Astrocyte of the hippocampus (primary cell): ENCODE measurements around the gene SLC38A3.
A peak's percentile ranks its signal among the peaks of the same experiment; 100 is the strongest.

Experiments used
- DNase-seq: peaks from one replicate; pipeline ENCODE4 v3.0.0; 2011; ENCODE audit warnings: low read depth, low spot score

The SLC38A3 gene

DNA sequence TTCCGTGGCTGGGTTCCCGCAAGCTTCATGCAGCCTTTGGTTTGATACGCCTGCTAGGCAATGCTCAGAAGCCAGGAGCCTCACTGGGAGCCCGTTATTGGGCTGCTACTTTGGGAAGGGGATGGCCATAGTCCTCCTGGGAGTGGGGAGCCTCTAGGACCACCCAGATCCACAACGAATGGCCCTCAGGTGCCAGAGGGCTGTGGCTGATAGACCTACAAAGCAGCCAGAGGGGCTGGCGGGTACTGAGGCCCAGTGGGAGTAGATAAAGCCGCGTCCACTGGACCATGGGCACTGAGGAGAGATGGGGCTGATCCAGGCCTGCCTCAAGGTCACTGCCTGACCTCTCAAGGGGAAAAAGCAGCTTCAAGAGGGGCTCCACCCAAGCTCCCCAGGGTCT lies 12.9 kb upstream of the SLC38A3 start:
- no peak for DNase-seq

GRCh38 chr3:50192689-50193141 lies 12.4 kb upstream of the SLC38A3 start:
- peak; percentile 78 for DNase-seq

DNA sequence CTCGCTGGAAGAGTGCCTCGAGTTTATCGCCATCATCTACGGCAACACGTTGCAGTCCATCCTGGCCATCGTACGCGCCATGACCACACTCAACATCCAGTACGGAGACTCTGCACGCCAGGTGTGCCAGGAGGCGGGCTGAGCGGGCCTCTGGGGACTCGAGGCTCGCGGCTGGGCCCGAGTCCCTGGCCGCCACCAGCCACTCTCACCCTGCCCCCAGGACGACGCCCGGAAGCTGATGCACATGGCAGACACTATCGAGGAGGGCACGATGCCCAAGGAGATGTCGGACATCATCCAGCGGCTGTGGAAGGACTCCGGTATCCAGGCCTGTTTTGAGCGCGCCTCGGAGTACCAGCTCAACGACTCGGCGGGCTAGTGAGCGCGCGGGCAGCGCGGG lies 11.8 kb upstream of the SLC38A3 start:
- DNase-seq, result no peak

DNA sequence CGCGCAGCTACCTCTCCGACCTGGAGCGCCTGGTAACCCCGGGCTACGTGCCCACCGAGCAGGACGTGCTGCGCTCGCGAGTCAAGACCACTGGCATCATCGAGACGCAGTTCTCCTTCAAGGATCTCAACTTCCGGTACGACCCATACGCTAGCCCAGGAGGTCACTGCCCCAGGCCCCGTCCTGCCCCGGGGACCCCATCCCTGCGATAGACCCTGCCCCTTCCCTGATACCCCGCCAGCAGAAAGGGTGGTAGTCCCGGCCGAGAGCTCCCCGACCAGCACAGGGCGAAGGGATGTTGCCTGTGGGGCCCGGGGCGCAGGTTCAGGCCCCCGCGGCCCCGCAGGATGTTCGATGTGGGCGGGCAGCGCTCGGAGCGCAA lies 11.3 kb upstream of the SLC38A3 start:
- no peak for DNase-seq

DNA sequence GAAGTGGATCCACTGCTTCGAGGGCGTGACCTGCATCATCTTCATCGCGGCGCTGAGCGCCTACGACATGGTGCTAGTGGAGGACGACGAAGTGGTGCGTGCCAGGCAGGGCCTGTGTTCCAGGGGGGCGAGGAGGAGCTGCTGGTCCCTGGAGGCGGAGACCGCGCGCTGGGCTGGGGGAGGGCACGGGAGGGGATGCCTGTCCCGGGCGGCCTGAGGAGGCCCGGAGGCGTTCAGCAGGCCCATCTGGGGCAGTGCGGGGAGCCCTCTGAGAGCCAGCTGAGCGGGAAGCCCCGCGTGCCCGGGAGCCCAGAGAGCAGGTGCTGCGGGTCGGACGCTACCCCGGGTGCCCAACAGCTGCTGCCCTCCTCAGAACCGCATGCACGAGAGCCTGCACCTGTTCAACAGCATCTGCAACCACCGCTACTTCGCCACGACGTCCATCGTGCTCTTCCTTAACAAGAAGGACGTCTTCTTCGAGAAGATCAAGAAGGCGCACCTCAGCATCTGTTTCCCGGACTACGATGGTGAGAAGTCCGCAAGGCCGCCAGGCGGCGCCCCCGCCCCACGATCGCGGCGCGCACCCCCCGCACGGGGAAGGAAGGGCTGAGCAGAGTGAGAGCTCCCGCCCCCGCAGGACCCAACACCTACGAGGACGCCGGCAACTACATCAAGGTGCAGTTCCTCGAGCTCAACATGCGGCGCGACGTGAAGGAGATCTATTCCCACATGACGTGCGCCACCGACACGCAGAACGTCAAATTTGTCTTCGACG lies 10.8 kb upstream of the SLC38A3 start:
- DNase-seq, result peak; percentile 80

DNA sequence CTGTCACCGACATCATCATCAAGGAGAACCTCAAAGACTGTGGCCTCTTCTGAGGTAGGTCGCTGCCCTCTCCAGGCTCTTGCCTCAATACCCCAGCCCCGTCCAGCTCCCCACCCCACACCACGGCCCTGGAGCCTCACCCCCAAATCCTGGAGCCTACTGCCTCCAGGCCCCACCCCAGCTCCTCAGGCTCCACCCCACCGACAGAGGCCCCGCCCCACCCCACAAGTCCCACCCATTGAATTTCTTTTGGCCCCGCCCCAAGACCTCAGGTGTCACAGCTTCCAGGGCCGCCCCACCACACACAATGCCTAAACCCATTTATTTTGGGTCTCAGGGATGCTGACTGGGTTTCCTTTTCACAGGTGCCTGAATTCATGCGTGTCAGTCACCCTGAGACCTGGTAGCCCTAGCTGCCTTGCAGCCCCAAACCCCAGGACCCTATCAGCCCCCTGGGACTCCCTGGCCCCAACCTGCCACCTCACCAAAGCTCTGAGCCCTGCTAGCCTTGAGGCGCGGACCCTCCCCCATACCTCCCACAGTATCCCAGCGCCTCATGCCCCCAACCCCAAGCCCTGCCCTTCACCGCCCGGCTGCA lies 10.1 kb upstream of the SLC38A3 start:
- DNase-seq, result no peak

DNA sequence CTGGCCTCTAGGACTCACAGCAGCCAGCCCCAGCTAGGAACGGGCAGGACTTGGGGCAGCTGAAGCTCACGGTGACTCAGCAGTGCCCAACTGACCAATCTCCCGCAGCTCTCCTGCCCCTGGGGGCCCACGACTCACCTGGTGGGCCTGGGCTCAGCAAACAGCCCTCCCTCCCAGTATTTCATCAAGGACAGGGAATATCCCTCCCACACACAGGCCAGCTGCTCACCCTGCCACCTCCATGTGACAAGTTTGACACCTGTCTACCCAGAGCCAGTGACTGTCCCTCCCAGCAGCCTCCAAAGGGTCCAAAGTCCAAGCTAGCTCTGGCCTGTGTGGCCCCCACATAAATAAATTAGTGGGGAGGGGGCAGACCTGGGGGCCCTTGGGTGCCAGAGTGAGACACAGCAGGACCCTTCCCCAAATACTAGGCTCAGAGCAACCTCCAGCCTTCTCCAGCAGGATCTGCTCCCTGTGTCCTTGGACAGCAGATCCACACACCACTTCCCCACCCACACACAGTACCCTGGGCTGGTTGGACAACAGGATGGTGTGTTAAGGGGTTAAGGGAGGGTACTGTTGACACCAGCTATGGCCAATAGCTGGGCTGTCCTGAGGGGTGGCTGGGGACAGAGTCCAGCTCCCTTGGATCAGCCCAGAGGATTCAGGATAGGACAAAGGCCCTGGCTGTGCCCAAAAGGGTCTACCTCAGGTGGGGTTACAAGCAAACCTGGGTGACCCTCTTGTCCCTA lies 9.4 kb upstream of the SLC38A3 start:
- no peak for DNase-seq

GRCh38 chr3:50196253-50196801 lies 8.7 kb upstream of the SLC38A3 start:
- no peak for DNase-seq

GRCh38 chr3:50201573-50202315 lies 3.3 kb upstream of the SLC38A3 start:
- DNase-seq, result no peak

DNA sequence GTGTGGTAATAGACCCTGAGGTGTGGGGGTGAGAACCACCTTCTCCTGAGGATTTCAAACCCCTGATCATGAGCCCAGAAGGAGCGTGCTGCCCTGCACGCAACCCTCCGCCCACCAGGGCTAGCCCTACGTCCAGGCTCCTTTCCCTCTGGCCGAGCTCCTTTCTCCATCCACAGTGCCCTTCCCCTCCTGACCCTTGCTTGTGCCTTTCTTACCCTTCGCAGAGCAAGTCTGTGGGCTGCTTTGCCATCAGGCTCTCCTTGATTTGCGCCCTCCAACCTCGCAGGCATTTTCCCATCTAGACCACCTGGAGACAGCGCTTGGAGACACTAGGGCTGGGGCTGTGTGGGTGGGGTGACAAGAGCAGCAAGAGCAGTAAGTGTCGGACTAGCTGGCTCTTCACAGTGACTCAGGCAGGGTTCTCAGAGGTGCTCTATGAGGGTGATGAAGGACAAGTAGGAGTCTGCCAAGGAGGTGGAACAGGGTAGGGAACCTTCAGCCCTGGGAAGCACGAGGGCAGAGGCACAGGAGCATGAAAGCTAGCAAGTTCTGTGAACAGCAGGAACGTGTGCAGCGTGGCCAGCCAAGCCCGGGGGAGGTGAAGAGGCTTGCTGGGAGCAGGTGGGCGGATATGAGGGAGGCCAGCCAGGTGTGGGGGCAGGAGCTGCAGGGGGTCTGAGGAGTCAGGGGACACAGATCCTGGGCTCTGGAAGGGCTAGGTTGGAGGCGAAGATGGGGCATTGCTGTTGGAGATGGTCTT lies 2.5 kb upstream of the SLC38A3 start:
- DNase-seq, result no peak

DNA sequence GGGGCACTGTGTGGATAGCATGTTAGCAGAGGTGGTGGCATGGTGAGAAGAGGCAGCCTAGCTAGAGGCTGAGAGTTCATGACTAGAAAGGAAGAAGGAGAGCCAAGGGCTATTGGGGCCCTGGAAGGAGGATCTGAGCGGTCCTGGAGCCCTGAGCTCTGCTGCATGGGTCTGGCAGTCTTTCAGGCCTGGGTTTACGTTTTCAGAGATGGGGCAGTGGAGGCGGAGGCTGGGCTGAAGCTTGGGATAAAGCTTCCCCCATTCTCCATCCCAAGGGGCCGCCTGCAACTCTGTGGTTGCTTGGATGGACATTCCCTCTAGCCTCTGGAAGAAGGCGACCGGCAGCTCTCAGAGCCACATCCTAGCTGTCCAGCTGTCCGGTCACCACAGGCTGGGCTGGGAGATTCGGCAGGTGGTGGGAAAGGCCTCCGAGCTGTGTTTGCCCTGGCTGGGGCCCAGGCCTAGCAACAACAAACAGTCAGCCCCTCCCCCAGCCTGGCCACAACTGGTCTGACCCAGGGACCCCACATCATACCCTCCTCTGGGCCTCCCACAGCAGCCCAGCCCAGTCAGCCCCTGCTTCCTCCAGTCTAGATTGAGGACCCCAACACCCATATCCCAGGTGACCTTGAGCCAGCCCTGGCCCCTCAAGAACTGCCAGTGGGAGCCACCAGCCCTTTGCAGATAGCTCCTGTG lies 1.8 kb upstream of the SLC38A3 start:
- no peak for DNase-seq

DNA sequence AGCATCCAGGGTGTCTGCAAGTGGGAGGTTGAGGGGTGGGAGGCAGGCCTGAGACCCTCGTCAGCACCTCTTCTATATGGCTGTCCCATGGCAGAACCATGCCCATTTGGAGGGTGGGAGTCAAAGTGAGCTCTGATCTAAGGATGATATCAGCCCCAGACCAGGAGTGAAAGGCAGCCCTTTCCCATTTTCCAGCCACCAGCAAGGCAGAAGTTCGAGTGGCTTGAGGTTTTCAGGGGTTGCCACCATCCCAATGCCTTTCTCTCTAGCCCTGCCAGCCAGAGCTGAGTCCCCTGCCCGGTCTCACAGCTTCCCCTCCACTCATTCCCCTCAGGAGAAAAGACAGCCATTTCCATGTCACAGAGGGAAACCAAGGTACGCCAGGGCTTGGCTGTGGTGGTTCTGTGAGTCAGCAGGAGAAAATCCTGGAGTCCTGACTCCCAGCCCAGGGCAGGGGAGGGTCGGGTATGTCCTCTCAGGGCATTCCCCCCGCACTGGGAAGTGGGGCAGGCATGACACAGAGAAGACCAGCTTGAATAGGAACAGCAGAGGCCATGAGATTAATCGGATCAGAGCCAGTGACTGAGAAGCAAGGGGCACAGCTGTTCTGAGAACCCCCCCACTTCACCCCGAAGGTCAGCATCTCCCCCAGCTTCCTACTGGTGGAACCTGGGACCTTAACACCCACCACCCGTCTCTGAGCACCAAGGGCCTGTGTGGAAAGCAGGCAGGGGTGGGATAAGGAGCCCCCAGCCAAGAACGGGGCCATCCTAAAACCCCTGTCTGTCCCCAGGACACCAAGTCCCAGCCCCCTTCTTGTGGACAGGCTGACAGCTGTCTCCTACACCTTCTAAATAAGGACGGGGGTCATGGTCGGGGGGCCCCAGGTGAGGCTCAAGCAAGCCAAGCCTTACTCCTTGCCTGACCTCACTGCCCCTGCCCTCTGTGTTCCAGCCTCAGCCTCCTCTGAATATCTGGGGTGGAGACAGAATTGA lies 965 bp upstream of the SLC38A3 start:
- peak; percentile 53 for DNase-seq

DNA sequence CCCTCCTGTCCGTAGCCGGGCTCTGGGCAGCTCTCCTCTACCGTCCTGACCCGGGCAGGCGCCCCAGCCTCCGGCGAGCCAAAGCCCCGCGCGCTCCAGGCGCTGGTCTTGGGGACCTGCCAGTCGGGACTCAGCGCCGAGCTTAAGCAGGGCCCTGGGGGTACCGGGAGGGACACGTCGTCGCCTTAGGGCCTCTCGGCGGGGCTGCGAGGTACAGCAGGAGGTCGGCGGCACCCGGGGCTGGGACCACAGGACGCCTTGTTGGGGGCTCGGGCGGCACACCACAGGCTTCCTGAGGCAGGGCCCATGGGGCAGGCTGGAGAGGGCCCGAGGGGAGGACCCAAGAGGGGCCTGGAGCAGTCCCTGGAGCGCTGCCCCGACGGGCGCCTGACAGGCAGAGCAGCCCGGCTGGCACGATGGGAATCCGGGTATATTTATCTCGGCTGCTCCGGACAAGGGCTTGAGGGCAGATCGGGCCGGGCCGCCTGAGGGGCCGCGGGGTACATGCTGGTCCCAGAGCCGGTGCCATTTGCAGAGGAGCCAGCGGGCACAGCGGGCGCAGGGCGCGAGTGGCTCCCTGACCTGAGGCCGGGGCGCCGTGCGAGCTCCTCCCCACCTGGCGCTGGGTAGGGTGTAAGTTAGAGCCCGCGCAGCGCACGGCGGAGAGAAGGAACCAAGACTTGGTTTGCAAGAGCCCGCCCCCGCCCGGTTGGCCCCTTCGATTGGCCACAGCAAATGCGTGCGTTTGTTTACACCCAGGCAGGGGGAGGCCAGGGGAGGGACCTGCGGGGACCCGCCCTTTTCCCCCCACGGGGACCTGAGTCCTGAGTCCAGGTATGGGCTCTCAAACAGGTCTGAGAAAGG lies 574 bp downstream of the SLC38A3 start:
- DNase-seq, result peak; percentile 62

DNA sequence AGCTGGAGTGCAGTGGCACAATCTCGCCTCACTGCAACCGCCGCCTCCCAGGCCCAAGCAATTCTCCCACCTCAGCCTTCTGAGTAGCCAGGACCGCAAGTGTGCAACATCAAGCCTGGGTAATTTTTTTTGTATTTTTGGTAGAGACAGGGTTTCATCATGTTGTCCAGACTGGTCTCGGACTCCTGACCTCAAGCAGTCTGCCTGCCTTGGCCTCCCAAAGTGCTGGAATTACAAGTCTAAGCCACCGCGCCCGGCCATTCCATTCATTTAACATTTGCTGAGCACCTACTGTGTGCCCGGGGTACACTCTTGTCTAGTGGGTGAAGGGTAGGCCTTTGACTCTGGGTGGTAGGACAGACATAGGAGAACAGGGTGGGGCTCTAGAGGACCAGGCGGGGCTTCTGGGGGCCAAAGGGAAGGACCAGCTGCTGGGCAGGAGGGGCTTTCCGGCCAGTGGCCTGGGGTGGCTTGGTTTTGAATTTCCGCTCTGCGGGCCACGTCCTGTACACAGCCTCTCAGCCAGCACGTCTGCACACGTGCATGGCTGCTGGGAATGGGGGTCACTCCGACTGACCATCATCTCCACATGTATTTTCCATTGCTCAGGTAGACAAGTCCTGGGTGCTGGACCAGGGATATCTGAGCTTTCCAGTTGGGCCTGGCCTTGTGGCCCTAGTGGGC lies 2.4 kb downstream of the SLC38A3 start:
- DNase-seq, result no peak

- no peak for DNase-seq
Measured at GRCh38 chr3:50208677-50209344, 3.7 kb downstream of the SLC38A3 start.

DNA sequence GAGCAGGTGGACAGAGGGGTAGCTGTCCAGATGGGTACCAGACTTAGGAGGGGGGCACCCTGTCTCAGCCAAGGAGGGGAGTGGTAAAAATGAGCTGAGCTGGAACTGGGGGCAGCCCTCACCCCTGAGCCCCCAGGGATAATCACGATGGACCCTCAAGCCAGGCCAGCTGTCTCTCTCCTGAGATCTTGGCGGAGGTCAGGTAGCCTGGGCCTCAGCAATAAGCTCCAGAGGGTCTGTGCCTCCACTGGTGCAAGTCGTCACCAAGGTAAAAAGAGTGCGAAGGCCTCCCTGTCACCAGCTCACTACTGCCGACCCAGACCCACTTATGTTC lies 5.1 kb downstream of the SLC38A3 start:
- no peak for DNase-seq
